ENCODE measurements around the gene CLEC16A. TPM values are rescaled to one million over a fixed set of nuclear protein-coding genes. Genes with fewer than 3 reads are reported as not detected.

CLEC16A gene
- total and polyA plus RNA-seq, 9 of the 15 experiments (the other 6 are each of a cell fraction or from before 2014, with no cell fraction given), result 1.00 to 22.3 (median 10.0) TPM

DNA sequence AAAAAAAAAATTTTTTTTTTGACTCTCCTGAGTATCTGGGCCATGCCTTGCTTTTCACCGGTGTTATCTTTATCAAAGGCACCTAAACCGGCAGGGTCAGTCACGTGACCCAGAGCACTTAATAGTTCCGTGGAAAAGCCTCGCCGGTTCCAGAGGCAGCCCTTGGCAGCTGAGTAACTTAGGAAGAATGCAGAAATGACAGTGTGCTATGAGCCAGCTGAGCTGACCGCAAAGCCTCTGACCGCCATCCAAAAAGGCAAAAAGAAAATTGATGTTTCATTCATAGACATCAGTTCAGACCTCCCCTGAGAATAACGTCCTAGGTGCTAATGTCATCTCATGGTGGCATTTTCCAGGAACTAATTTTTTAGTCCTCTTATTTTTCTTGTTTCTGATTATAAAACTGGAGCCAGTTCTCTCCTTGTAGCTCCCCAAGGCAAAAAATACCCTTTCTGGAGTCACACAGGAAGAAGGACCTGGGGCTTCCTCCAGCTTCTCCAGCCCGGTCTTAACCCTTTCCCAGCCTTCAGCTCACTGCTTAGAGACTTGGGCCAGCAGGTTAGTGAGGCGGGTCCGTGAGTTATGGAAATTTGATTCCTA is 189.1 kb downstream of the CLEC16A start (continued):
- TF ChIP-seq, protein P1, sequence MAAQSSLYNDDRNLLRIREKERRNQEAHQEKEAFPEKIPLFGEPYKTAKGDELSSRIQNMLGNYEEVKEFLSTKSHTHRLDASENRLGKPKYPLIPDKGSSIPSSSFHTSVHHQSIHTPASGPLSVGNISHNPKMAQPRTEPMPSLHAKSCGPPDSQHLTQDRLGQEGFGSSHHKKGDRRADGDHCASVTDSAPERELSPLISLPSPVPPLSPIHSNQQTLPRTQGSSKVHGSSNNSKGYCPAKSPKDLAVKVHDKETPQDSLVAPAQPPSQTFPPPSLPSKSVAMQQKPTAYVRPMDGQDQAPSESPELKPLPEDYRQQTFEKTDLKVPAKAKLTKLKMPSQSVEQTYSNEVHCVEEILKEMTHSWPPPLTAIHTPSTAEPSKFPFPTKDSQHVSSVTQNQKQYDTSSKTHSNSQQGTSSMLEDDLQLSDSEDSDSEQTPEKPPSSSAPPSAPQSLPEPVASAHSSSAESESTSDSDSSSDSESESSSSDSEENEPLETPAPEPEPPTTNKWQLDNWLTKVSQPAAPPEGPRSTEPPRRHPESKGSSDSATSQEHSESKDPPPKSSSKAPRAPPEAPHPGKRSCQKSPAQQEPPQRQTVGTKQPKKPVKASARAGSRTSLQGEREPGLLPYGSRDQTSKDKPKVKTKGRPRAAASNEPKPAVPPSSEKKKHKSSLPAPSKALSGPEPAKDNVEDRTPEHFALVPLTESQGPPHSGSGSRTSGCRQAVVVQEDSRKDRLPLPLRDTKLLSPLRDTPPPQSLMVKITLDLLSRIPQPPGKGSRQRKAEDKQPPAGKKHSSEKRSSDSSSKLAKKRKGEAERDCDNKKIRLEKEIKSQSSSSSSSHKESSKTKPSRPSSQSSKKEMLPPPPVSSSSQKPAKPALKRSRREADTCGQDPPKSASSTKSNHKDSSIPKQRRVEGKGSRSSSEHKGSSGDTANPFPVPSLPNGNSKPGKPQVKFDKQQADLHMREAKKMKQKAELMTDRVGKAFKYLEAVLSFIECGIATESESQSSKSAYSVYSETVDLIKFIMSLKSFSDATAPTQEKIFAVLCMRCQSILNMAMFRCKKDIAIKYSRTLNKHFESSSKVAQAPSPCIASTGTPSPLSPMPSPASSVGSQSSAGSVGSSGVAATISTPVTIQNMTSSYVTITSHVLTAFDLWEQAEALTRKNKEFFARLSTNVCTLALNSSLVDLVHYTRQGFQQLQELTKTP (IDR thresholded peaks at IDR 0.05; ENCODE audit: low read depth in 1 of 2, partially characterized antibody in 2 of 2), result peak in 1 of 2 experiments; percentile 84
- 0 out of 2 replicates have a peak, but pooled peaks have one; percentile 37 for TF ChIP-seq XRCC5 (IDR thresholded peaks at IDR 0.05; ENCODE audit: low read depth, low read length)
- TF ChIP-seq TGIF2 (CRISPR knock-in tag; IDR thresholded peaks at IDR 0.05), result peak; percentile 78; the same call in 1 of the 2 replicates
- no peak for TF ChIP-seq POLR2B (IDR thresholded peaks at IDR 0.05; ENCODE audit: low read depth, partially characterized antibody)
- no peak for TF ChIP-seq NFXL1 (CRISPR knock-in tag; IDR thresholded peaks at IDR 0.05)
- TF ChIP-seq KAT7 (CRISPR knock-in tag; IDR thresholded peaks at IDR 0.05; ENCODE audit: borderline replicate concordance), result peak; percentile 69; the same call in 1 of the 2 replicates
- peak; percentile 91 for TF ChIP-seq JUND (IDR thresholded peaks at IDR 0.05; ENCODE audit: borderline replicate concordance, low read depth, low read length)
- TF ChIP-seq JUND (tag; IDR thresholded peaks at IDR 0.05; ENCODE audit: borderline replicate concordance, low read depth, low read length), result peak; percentile 89; the same call in 2 of the 3 replicates
- no peak for TF ChIP-seq TARDBP (IDR thresholded peaks at IDR 0.05)
- no peak for TF ChIP-seq MCM7 (IDR thresholded peaks at IDR 0.05)
- no peak for TF ChIP-seq ZNF280B (CRISPR knock-in tag; IDR thresholded peaks at IDR 0.05)
- TF ChIP-seq ZEB2 (IDR thresholded peaks at IDR 0.05), result peak; percentile 70; the same call in 1 of the 2 replicates
- peak; percentile 80 for TF ChIP-seq REST (IDR thresholded peaks at IDR 0.05; ENCODE audit: borderline replicate concordance)
- TF ChIP-seq REST (CRISPR knock-in tag; IDR thresholded peaks at IDR 0.05; ENCODE audit: low read depth), result no peak
- TF ChIP-seq CBFA2T3 (IDR thresholded peaks at IDR 0.05), result peak; percentile 62; the same call in 1 of the 2 replicates

All from K562 (cell line).